A549 (cell line): ENCODE measurements around the gene EVA1C. TPM values are rescaled to one million over a fixed set of nuclear protein-coding genes. Genes with fewer than 3 reads are reported as not detected.

Experiments used
- ATAC-seq, 2 experiments: fragments of 200-7000 bp in 1 of 2; fragments of >200 bp in 1 of 2; cut with Nextera tagmentation in 1 of 2; cut with Tn5 transposase in 1 of 2; 3 replicates each; pipeline versions ENCODE4 v1.8.0 to v1.9.1; 2018 to 2020; ENCODE audit warnings: mild to moderate bottlenecking in 1 of 2, moderate library complexity in 1 of 2
- CTCF ChIA-PET: fragments of 300-600 bp; sonication (Branson Sonifier 250); formaldehyde crosslinking; extraction: SDS; loops from one replicate; lab custom pipeline; 2021; ENCODE audit warnings: antibody characterized with exemption, inconsistent platforms; lab: Yijun Ruan, JAX
- POLR2A ChIA-PET: fragments of 350-600 bp; formaldehyde crosslinking; extraction: SDS; loops from one replicate; lab custom pipeline; 2021; ENCODE audit warnings: antibody characterized with exemption, inconsistent platforms; lab: Yijun Ruan, JAX
- DNase-seq, 2 experiments: peaks; one replicate each; pipeline versions ENCODE4 v3.0.0 to v3.0.0-alpha.2; 2011 to 2016; ENCODE audit warnings: low read depth in 1 of 2, low spot score in 1 of 2
- FAIRE-seq: peaks from 2 replicates; lab custom pipeline; 2011; peaks lifted over from hg19 to GRCh38; lab: Jason Lieb, UNC
- H3K27ac ChIP-seq, 2 experiments: fragments of >200 bp; sonication (Bioruptor Twin); formaldehyde crosslinking; 3 replicates each; pipeline ENCODE4 v1.5.1; 2016 to 2017
- H3K4me1 ChIP-seq: fragments of >200 bp; sonication (Bioruptor Twin); formaldehyde crosslinking; 3 replicates; pipeline ENCODE4 v1.6.1; 2016
- H3K4me2 ChIP-seq: fragments of >200 bp; sonication (Bioruptor Twin); formaldehyde crosslinking; 3 replicates; pipeline ENCODE4 v1.6.1; 2016
- H3K4me3 ChIP-seq: fragments of >200 bp; sonication (Bioruptor Twin); formaldehyde crosslinking; 3 replicates; pipeline ENCODE4 v1.5.1; 2016
- H3K9me3 ChIP-seq: fragments of >200 bp; sonication (Bioruptor Twin); formaldehyde crosslinking; 3 replicates; pipeline ENCODE4 v1.6.1; 2016
- BHLHE40 ChIP-seq: IDR thresholded peaks from 2 replicates; pipeline ENCODE4 v1.6.1; 2012; ENCODE audit warnings: low read depth, low read length, inconsistent platforms
- E2F6 ChIP-seq: IDR thresholded peaks from 2 replicates; pipeline ENCODE4 v1.6.1; 2012; ENCODE audit warnings: low read depth, borderline replicate concordance
- EHF ChIP-seq: fragments of 250-450 bp; sonication (Bioruptor Pico); IDR thresholded peaks from 2 replicates; pipeline ENCODE4 v1.5.0; 2020; ENCODE audit warnings: mild to moderate bottlenecking
- EHMT2 ChIP-seq: fragments of 200-600 bp; sonication (generic); IDR thresholded peaks from 2 replicates; pipeline ENCODE4 v1.6.1; 2016; ENCODE audit warnings: antibody characterized with exemption, low read depth, mild to moderate bottlenecking, moderate library complexity
- ELK1 ChIP-seq: fragments of 150-350 bp; IDR thresholded peaks from 2 replicates; pipeline ENCODE4 v1.6.1; 2014; ENCODE audit warnings: low read depth, mild to moderate bottlenecking, low read length
- FOSL2 ChIP-seq, 2 experiments: fragments of 450-650 bp in 1 of 2; fragments of >200 bp in 1 of 2; sonication (Bioruptor Twin) in 1 of 2; formaldehyde crosslinking; IDR thresholded peaks; 2 replicates each; pipeline versions ENCODE4 v1.5.0 to v1.6.1; 2016 to 2020; ENCODE audit warnings: mild to moderate bottlenecking in 1 of 2, moderate library complexity in 1 of 2
- FOXS1 ChIP-seq: fragments of 250-450 bp; sonication (Bioruptor Pico); IDR thresholded peaks from 2 replicates; pipeline ENCODE4 v1.5.0; 2020; ENCODE audit warnings: mild to moderate bottlenecking, moderate library complexity
- GATA3 ChIP-seq: IDR thresholded peaks from 2 replicates; pipeline ENCODE4 v1.6.1; 2012; ENCODE audit warnings: borderline replicate concordance
- HEYL ChIP-seq: fragments of 250-450 bp; sonication (Bioruptor Pico); IDR thresholded peaks from 2 replicates; pipeline ENCODE4 v1.8.0; 2021; ENCODE audit warnings: mild to moderate bottlenecking, moderate library complexity
- HMGXB4 ChIP-seq: fragments of 250-450 bp; sonication (Bioruptor Pico); IDR thresholded peaks from 2 replicates; pipeline ENCODE4 v1.5.0; 2021; ENCODE audit warnings: mild to moderate bottlenecking, moderate library complexity, borderline replicate concordance
- HOXB13 ChIP-seq: fragments of 250-450 bp; sonication (Bioruptor Pico); IDR thresholded peaks from 2 replicates; pipeline ENCODE4 v1.5.0; 2020; ENCODE audit warnings: low read depth, mild to moderate bottlenecking, moderate library complexity
- KDM1A ChIP-seq: fragments of 200-600 bp; sonication (generic); IDR thresholded peaks from 2 replicates; pipeline ENCODE4 v1.6.1; 2016; ENCODE audit warnings: low read depth, mild to moderate bottlenecking
- NPAS2 ChIP-seq: fragments of 250-450 bp; sonication (Bioruptor Pico); IDR thresholded peaks from 2 replicates; pipeline ENCODE4 v1.8.0; 2022; ENCODE audit warnings: mild to moderate bottlenecking, moderate library complexity, borderline replicate concordance
- PBX3 ChIP-seq: IDR thresholded peaks from 2 replicates; pipeline ENCODE4 v1.6.1; 2012
- RCOR1 ChIP-seq: fragments of 150-350 bp; IDR thresholded peaks from 2 replicates; pipeline ENCODE4 v1.6.1; 2014; ENCODE audit warnings: antibody characterized with exemption, low read length, low read depth
- RFX5 ChIP-seq: fragments of 450-650 bp; IDR thresholded peaks from 2 replicates; pipeline ENCODE4 v1.7.1; 2014; ENCODE audit warnings: antibody characterized with exemption, mild to moderate bottlenecking, moderate library complexity
- SMC3 ChIP-seq: fragments of >200 bp; sonication (Bioruptor Twin); formaldehyde crosslinking; IDR thresholded peaks from 3 replicates; pipeline ENCODE4 v1.6.1; 2018; ENCODE audit warnings: inconsistent platforms
- TFCP2L1 ChIP-seq: fragments of 250-450 bp; sonication (Bioruptor Pico); IDR thresholded peaks from 2 replicates; pipeline ENCODE4 v1.5.0; 2021; ENCODE audit warnings: mild to moderate bottlenecking
- USF2 ChIP-seq: fragments of 450-650 bp; IDR thresholded peaks from 2 replicates; pipeline ENCODE4 v1.6.1; 2014; ENCODE audit warnings: antibody characterized with exemption
- ZSCAN20 ChIP-seq: fragments of 250-450 bp; sonication (Bioruptor Pico); IDR thresholded peaks from 2 replicates; pipeline ENCODE4 v1.8.0; 2022; ENCODE audit warnings: mild to moderate bottlenecking, moderate library complexity
- WGBS: methylation state at CpG from one replicate; pipeline ENCODE4 v1.1.6; 2017; ENCODE audit errors: missing lambda C conversion rate; 5-methylcytosine and 5-hydroxymethylcytosine counted together
- polyA plus RNA-seq, 4 experiments: library from polyadenylated mRNA; depleted of rRNA in 3 of 4; stranded (reverse); fragments of >200 nt; fragmentation: RNase III in 1 of 4; extraction: RNeasy Plus Mini Kit Qiagen cat#74134 plus additional on column Dnase treatment in 1 of 4; gene quantifications; 2 replicates in 3 of 4; 3 replicates in 1 of 4; pipeline ENCODE4 v1.2.3, GENCODE V29; 2011 to 2017

EVA1C gene
- polyA plus RNA-seq, 2 of the 4 experiments (the other 2 are of a cell fraction): 41.1 to 48.0 TPM

DNA sequence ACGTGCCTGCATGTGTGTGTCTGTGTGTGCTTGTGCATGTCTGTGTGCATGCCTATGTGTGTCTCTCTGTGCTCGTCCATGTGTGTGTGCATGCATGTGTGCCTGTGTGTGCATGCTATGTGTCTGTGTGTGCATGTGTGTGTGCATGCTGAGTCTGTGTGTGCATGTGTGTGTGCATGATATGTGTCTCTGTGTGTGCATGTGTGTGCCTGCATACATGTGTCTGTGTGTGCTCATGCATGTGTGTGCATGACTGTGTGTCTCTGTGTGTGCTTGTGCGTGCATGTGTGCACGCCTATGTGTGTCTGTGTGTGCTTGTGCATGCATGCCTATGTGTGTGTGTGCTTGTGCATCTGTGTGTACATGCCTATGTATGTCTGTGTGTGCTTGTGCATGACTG lies 120.5 kb downstream of the EVA1C start:
- Histone ChIP-seq H3K9me3 (no peaks in the 10 kb centered on the region), H3K27ac (no peak overlapping the region), H3K4me2 (no peak overlapping the region), H3K4me3 (no peak overlapping the region), H3K4me1 (peaks cover 6% of the 10 kb centered on the region; the same call in 1 of the 3 replicates)
- FAIRE-seq (no peak), DNase-seq (no peak), ATAC-seq (no peak)
- no peak for TF ChIP-seq E2F6
- TF ChIP-seq ELK1: no peak
- TF ChIP-seq USF2: no peak
- TF ChIP-seq HEYL (CRISPR knock-in tag): no peak
- TF ChIP-seq HMGXB4 (CRISPR knock-in tag): no peak
- TF ChIP-seq EHMT2: no peak
- 78% methylated on average over 4 of the region's 4 CpGs for WGBS
- CTCF ChIA-PET: no interaction called here
- POLR2A ChIA-PET: no interaction called here

GRCh38 chr21:32533611-32534010 lies 121.1 kb downstream of the EVA1C start:
- POLR2A ChIA-PET: no interaction called here

DNA sequence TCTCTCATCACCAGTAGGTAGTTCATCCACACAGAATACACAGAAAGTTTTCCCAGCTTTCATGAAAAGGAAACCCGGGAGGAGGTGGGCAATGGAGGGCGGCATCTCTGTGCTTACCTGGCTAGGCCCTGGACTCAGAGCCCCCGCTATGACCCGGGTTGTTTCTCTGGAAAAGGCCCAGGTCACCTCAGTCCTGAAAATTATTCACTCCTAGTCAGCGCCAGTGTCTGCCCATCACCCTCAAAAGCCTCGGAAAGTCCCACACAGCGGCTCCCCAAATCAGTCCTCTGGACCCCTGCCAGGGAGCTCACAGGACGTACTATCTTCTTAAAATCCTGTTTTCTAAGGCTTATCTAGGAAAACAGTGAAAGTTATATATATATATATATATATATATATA lies 121.6 kb downstream of the EVA1C start:
- Histone ChIP-seq H3K4me1 (peaks cover 6% of the 10 kb centered on the region; the same call in 1 of the 3 replicates), H3K4me2 (no peak overlapping the region), H3K27ac (no peak overlapping the region), H3K9me3 (no peaks in the 10 kb centered on the region), H3K4me3 (no peak overlapping the region)
- no peak for FAIRE-seq
- POLR2A ChIA-PET: no interaction called here
- no peak for TF ChIP-seq GATA3
- TF ChIP-seq EHF (CRISPR knock-in tag): no peak
- TF ChIP-seq BHLHE40: no peak
- TF ChIP-seq FOXS1 (CRISPR knock-in tag): no peak
- TF ChIP-seq NPAS2 (CRISPR knock-in tag): no peak
- no peak for TF ChIP-seq HMGXB4 (CRISPR knock-in tag)
- no peak for TF ChIP-seq PBX3
- CTCF ChIA-PET: no interaction called here
- 89% methylated on average over 8 of the region's 8 CpGs for WGBS
- ATAC-seq: no peak
- no peak for DNase-seq

More at GRCh38 chr21:32533611-32534010, 121.1 kb downstream of the EVA1C start:
- no peak for TF ChIP-seq RFX5
- no peak for TF ChIP-seq FOSL2 (IDR thresholded peaks at IDR 0.05)
- TF ChIP-seq FOSL2 (CRISPR knock-in tag; IDR thresholded peaks at IDR 0.05): no peak
- TF ChIP-seq KDM1A: no peak
- TF ChIP-seq FOXS1 (CRISPR knock-in tag): no peak
- no peak for TF ChIP-seq BHLHE40
- TF ChIP-seq HMGXB4 (CRISPR knock-in tag): no peak
- no peak for TF ChIP-seq RCOR1
- TF ChIP-seq TFCP2L1 (CRISPR knock-in tag): no peak
- TF ChIP-seq NPAS2 (CRISPR knock-in tag): no peak
- TF ChIP-seq ZSCAN20 (CRISPR knock-in tag): no peak
- no peak for TF ChIP-seq SMC3
- no peak for TF ChIP-seq HOXB13 (CRISPR knock-in tag)
- Histone ChIP-seq H3K4me1 (peaks cover 6% of the 10 kb centered on the region; the same call in 1 of the 3 replicates), H3K27ac (no peak overlapping the region), H3K4me2 (no peak overlapping the region), H3K4me3 (no peak overlapping the region), H3K9me3 (no peaks in the 10 kb centered on the region)
- 83% methylated on average over 6 of the region's 7 CpGs for WGBS
- FAIRE-seq (no peak), DNase-seq (no peak), ATAC-seq (no peak)
- CTCF ChIA-PET: no interaction called here
